Omental fat pad (tissue), 4 donors: ENCODE measurements around the gene PLXNA4. TPM values are rescaled to one million over a fixed set of nuclear protein-coding genes. Genes with fewer than 3 reads are reported as not detected.
A peak's percentile ranks its signal among the peaks of the same experiment; 100 is the strongest.

Experiments
- ATAC-seq: fragments of 150-250 bp; one replicate; pipeline ENCODE4 v1.9.1; 2016; ENCODE audit warnings: mild to moderate bottlenecking, moderate library complexity; ENCODE audit not compliant: low FRiP score
- DNase-seq: peaks from one replicate; pipeline ENCODE4 v3.0.0-alpha.2; 2019; ENCODE audit warnings: low spot score
- CTCF ChIP-seq, 3 donors: fragments of 450-650 bp; IDR thresholded peaks; one replicate each; pipeline ENCODE4 v1.5.1; 2016 to 2017; ENCODE audit warnings: antibody characterized with exemption in 3 of 3, mild to moderate bottlenecking in 3 of 3, moderate library complexity in 2 of 3
- total RNA-seq, 4 donors: library from RNA; depleted of rRNA; stranded (reverse); fragments of >200 nt; gene quantifications; one replicate each; pipeline ENCODE4 v1.1.0, GENCODE V29; 2016

Gene PLXNA4
- total RNA-seq, 4 donors from 2014 or later = 31.4 to 111 (median 41.9) TPM

DNA sequence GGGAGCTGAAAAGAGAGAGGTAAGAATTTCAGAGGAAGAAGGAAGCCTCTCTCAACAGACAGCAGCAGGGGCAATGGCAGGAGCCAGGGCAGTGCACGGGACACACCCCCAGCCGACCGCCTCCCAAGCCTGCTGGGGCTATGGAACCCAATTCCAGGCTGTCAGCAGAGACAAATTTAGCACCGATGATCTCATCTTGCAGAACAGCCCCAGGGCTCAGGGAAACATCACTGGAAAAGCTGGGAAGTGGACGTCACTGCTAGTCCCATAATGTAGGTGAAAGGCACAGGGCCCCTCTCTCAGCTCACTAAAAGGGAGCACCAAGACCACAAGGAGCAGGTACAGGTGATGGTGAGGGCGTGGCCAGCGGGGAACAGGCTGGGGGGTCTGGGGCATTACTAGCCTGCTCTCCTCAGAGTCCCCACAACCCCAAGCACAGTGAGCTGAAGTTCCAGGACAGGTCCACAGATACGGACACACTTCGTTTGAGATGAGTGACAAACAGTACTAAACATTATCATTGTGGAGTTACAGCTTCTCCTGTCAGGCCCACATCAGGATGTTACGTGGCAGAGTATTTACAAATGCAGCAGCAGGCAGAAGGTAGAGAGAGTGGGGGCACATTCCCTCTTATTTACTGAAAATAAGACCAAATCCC is 103.7 kb downstream of the PLXNA4 start:
- ATAC-seq (peak; percentile 62), DNase-seq (no peak)
- TF ChIP-seq CTCF (IDR thresholded peaks at IDR 0.05) = no peak

DNA sequence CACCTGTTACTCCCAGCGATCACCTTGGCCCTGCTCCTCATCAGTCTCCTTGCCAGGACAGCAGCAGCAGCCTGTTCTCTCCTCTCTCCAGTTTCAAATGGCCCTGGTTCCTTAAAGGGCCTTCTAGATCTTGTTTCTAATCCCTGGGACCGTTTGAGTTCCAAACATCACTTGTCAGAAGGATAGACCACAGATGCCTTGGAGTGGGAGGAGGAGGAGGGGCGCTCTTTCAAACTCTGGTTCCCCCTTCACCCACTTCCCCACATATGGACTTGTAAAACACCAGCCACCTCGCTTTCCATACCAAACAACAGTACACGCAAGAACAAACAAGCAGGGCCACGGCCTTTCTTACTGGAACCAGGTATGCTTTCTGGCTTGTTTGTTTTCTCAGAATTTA is 104.8 kb downstream of the PLXNA4 start:
- DNase-seq (no peak), ATAC-seq (no peak)
- no peak for TF ChIP-seq CTCF (IDR thresholded peaks at IDR 0.05)

- ATAC-seq (no peak), DNase-seq (no peak)
- no peak for TF ChIP-seq CTCF (IDR thresholded peaks at IDR 0.05)
These were observed 106.6 kb downstream of the PLXNA4 start for GRCh38 chr7:132469681-132470080.

GRCh38 chr7:132469264-132469663 is 107.0 kb downstream of the PLXNA4 start:
- TF ChIP-seq CTCF (IDR thresholded peaks at IDR 0.05) = no peak
- ATAC-seq (peak; percentile 39), DNase-seq (no peak)

- DNase-seq (no peak), ATAC-seq (no peak)
- TF ChIP-seq CTCF (IDR thresholded peaks at IDR 0.05) = no peak
These were observed 109.9 kb downstream of the PLXNA4 start for GRCh38 chr7:132466367-132466766.

DNA sequence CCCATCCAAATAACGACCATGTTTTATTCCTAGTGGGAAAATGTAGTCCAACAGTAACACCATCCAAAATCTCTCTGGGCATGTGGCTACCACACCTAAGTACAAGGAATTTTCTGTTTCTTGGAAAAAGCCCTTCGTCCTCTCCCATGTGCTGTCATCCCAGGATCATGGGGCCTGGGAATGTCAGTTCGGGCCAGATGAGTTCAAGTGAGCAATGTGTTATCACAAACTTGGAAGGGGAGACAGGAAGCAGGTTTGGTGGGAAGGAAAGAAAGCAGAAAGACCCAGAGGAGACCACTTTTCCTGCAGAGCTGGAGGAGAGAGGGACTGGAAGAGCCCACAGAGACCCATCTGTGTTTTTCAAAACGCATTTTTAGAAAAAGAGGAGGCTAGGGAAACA is 110.8 kb downstream of the PLXNA4 start:
- ATAC-seq (no peak), DNase-seq (no peak)
- no peak for TF ChIP-seq CTCF (IDR thresholded peaks at IDR 0.05)

GRCh38 chr7:132464740-132465139 is 111.5 kb downstream of the PLXNA4 start:
- TF ChIP-seq CTCF (IDR thresholded peaks at IDR 0.05) = no peak
- no peak for ATAC-seq
- no peak for DNase-seq
